ENCODE results near the gene CA11.
A peak's percentile ranks its signal among the peaks of the same experiment; 100 is the strongest.
"Not testable (repeated sequence)": the region's sequence is repeated elsewhere in the genome, so short reads cannot be mapped to it uniquely, and the experiment has no call there.

The CA11 gene

GRCh38 chr19:48681127-48681470, 35.1 kb upstream of the CA11 start:
- no peak overlapping the region for H3K4me3 ChIP-seq (ENCODE audit: low read depth, low read length)
- peak; percentile 77 for DNase-seq (ENCODE audit: low read depth)
- no peak for TF ChIP-seq CTCF (conservative IDR thresholded peaks at IDR 0.05; ENCODE audit: low read depth, low read length)

GRCh38 chr19:48680436-48681126, 34.6 kb upstream of the CA11 start:
- DNase-seq (ENCODE audit: low read depth): no peak
- H3K4me3 ChIP-seq (ENCODE audit: low read depth, low read length): no peak overlapping the region
- no peak for TF ChIP-seq CTCF (conservative IDR thresholded peaks at IDR 0.05; ENCODE audit: low read depth, low read length)

- not testable (repeated sequence) for DNase-seq (ENCODE audit: low read depth); H3K4me3 ChIP-seq (ENCODE audit: low read depth, low read length)
Measured at GRCh38 chr19:48680006-48680405, 34.0 kb upstream of the CA11 start.

- DNase-seq (ENCODE audit: low read depth): no peak
- no peak overlapping the region for H3K4me3 ChIP-seq (ENCODE audit: low read depth, low read length)
- TF ChIP-seq CTCF (conservative IDR thresholded peaks at IDR 0.05; ENCODE audit: low read depth, low read length): no peak
Measured at GRCh38 chr19:48678201-48678600, 32.2 kb upstream of the CA11 start.

- DNase-seq (ENCODE audit: low read depth): no peak
- no peak overlapping the region for H3K4me3 ChIP-seq (ENCODE audit: low read depth, low read length)
- TF ChIP-seq CTCF (conservative IDR thresholded peaks at IDR 0.05; ENCODE audit: low read depth, low read length): no peak
Measured at GRCh38 chr19:48676887-48677286, 30.9 kb upstream of the CA11 start.

- H3K4me3 ChIP-seq (ENCODE audit: low read depth, low read length): no peak overlapping the region
- no peak for TF ChIP-seq CTCF (conservative IDR thresholded peaks at IDR 0.05; ENCODE audit: low read depth, low read length)
- no peak for DNase-seq (ENCODE audit: low read depth)
Measured at GRCh38 chr19:48676487-48676886, 30.5 kb upstream of the CA11 start.

GRCh38 chr19:48674921-48675824, 29.2 kb upstream of the CA11 start:
- peak; percentile 88 for TF ChIP-seq CTCF (conservative IDR thresholded peaks at IDR 0.05; ENCODE audit: low read depth, low read length)
- peak; percentile 85 for DNase-seq (ENCODE audit: low read depth)

More at GRCh38 chr19:48674921-48675824, 29.2 kb upstream of the CA11 start:
- no peak overlapping the region for H3K4me3 ChIP-seq (ENCODE audit: low read depth, low read length)

All from choroid plexus epithelial cell (primary cell).